Neural progenitor cell (in vitro differentiated cells): ENCODE measurements around the gene TCOF1. TPM values are rescaled to one million over a fixed set of nuclear protein-coding genes. Genes with fewer than 3 reads are reported as not detected.

ENCODE experiments used
- DNase-seq: peaks from one replicate; pipeline ENCODE4 v3.0.0-alpha.2; 2016; ENCODE audit warnings: low spot score
- H2AFZ ChIP-seq: fragments of 200-600 bp; sonication (generic); replicated peaks from 2 replicates; pipeline ENCODE4 v1.6.1; 2016; ENCODE audit warnings: antibody characterized with exemption
- H3F3A ChIP-seq: fragments of 200-600 bp; sonication (generic); 2 replicates; pipeline ENCODE4 v1.6.1; 2016; ENCODE audit warnings: antibody characterized with exemption, low read depth
- H3K27ac ChIP-seq: fragments of 200-600 bp; sonication (generic); 2 replicates; pipeline ENCODE4 v1.5.1; 2016; ENCODE audit warnings: mild to moderate bottlenecking
- H3K27me3 ChIP-seq: fragments of 200-600 bp; sonication (generic); 2 replicates; pipeline ENCODE4 v1.6.1; 2016; ENCODE audit warnings: mild to moderate bottlenecking, moderate library complexity
- H3K36me3 ChIP-seq: fragments of 200-600 bp; sonication (generic); 2 replicates; pipeline ENCODE4 v1.5.1; 2016
- H3K4me1 ChIP-seq: fragments of 200-600 bp; sonication (generic); 2 replicates; pipeline ENCODE4 v1.6.1; 2016; ENCODE audit warnings: mixed run types
- H3K4me2 ChIP-seq: fragments of 200-600 bp; sonication (generic); 2 replicates; pipeline ENCODE4 v1.6.1; 2016
- H3K4me3 ChIP-seq: fragments of 200-600 bp; sonication (generic); 2 replicates; pipeline ENCODE4 v1.5.1; 2016
- H3K79me2 ChIP-seq: fragments of 200-600 bp; sonication (generic); 2 replicates; pipeline ENCODE4 v1.6.1; 2016; ENCODE audit warnings: low read depth
- H3K9ac ChIP-seq: fragments of 200-600 bp; sonication (generic); 2 replicates; pipeline ENCODE4 v1.6.1; 2016
- H3K9me3 ChIP-seq: fragments of 200-600 bp; sonication (generic); 2 replicates; pipeline ENCODE4 v1.5.1; 2016; ENCODE audit warnings: low read depth
- H4K20me1 ChIP-seq: fragments of 200-600 bp; sonication (generic); 2 replicates; pipeline ENCODE4 v1.6.1; 2016; ENCODE audit warnings: low read depth
- H3K27ac Mint-ChIP-seq: 3 replicates; pipeline ENCODE4 v1.8.0; 2021; ENCODE audit warnings: mixed read lengths
- H3K27me3 Mint-ChIP-seq: 2 replicates; pipeline ENCODE4 v1.8.0; 2022; ENCODE audit warnings: low read depth, mild to moderate bottlenecking, inconsistent platforms, moderate library complexity, mixed read lengths; ENCODE audit not compliant: insufficient read depth
- H3K36me3 Mint-ChIP-seq: 3 replicates; pipeline ENCODE4 v1.8.0; 2021; ENCODE audit warnings: mixed read lengths
- H3K4me1 Mint-ChIP-seq: 3 replicates; pipeline ENCODE4 v1.8.0; 2021; ENCODE audit warnings: mixed read lengths
- H3K4me3 Mint-ChIP-seq: 3 replicates; pipeline ENCODE4 v1.8.0; 2021; ENCODE audit warnings: mild to moderate bottlenecking, moderate library complexity, mixed read lengths
- H3K9me3 Mint-ChIP-seq: 3 replicates; pipeline ENCODE4 v1.8.0; 2020; ENCODE audit warnings: mixed read lengths
- EZH2 ChIP-seq: fragments of 200-600 bp; sonication (generic); IDR thresholded peaks from 2 replicates; pipeline ENCODE4 v1.6.1; 2017; ENCODE audit warnings: antibody characterized with exemption, mild to moderate bottlenecking, moderate library complexity
- EZH2phosphoT487 ChIP-seq: fragments of 200-600 bp; sonication (generic); IDR thresholded peaks from 2 replicates; pipeline ENCODE4 v1.6.1; 2017; ENCODE audit warnings: antibody characterized with exemption
- total RNA-seq: library from RNA; depleted of rRNA; stranded (reverse); fragments of >200 nt; gene quantifications from 2 replicates; pipeline ENCODE4 v1.2.3, GENCODE V29; 2015; ENCODE audit warnings: low replicate concordance
- TF ChIP-seq, protein P1 (sequence below): fragments of 200-600 bp; sonication (generic); IDR thresholded peaks from 2 replicates; pipeline ENCODE4 v1.5.1; 2017; ENCODE audit warnings: antibody characterized with exemption, mild to moderate bottlenecking

Gene TCOF1
- total RNA-seq, 1 donor from 2014 or later = 37.9 TPM

DNA sequence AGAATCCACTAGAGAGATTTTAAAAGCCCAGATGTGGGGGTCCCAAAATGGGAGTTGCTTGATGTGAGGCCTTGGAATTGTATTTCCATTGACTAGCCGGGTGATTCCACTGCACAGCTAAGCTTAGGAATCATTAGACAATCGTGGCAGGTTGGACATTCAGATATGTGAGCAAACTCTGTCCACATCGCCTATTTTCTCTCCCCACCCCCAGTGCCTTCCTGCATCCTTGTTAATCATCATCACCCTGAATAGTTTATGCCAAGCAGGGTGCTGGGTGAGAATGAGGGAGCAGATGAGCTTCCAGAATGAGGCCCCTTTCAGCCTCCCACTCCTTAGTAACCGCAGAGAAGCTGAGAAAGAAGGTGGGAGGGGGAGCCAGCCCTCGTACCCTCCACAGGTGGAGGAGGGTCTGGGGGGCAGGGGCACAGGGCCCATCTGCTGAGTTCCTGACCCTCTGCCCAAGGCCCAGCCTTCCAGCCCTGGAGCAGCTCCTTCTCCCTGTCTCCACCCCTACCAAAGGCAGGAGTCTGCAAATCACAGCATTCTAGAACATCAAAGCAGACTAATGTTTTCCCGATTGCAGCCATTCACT lies 7.7 kb upstream of the TCOF1 start:
- Histone ChIP-seq H3K79me2 (no peaks in the 10 kb centered on the region), H4K20me1 (no peaks in the 10 kb centered on the region), H3K27ac (no peak overlapping the region), H2AFZ (no peak overlapping the region), H3K4me2 (no peak overlapping the region), H3K4me1 (peaks cover 5% of the 10 kb centered on the region), H3K9me3 (no peaks in the 10 kb centered on the region), H3K36me3 (no peaks in the 10 kb centered on the region), H3K9ac (no peak overlapping the region), H3F3A (no peaks in the 10 kb centered on the region), H3K27me3 (peaks cover 4% of the 10 kb centered on the region), H3K4me3 (no peak overlapping the region)
- no peak overlapping the region for H3K27ac Mint-ChIP-seq
- H3K4me3 Mint-ChIP-seq = no peak overlapping the region
- no peaks in the 10 kb centered on the region for H3K36me3 Mint-ChIP-seq
- TF ChIP-seq EZH2 (no peak), EZH2phosphoT487 (no peak)
- TF ChIP-seq, protein P1, sequence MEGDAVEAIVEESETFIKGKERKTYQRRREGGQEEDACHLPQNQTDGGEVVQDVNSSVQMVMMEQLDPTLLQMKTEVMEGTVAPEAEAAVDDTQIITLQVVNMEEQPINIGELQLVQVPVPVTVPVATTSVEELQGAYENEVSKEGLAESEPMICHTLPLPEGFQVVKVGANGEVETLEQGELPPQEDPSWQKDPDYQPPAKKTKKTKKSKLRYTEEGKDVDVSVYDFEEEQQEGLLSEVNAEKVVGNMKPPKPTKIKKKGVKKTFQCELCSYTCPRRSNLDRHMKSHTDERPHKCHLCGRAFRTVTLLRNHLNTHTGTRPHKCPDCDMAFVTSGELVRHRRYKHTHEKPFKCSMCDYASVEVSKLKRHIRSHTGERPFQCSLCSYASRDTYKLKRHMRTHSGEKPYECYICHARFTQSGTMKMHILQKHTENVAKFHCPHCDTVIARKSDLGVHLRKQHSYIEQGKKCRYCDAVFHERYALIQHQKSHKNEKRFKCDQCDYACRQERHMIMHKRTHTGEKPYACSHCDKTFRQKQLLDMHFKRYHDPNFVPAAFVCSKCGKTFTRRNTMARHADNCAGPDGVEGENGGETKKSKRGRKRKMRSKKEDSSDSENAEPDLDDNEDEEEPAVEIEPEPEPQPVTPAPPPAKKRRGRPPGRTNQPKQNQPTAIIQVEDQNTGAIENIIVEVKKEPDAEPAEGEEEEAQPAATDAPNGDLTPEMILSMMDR = no peak
- peaks cover 50% of the 10 kb centered on the region for H3K4me1 Mint-ChIP-seq
- no peak for DNase-seq
- H3K27me3 Mint-ChIP-seq = peaks cover 5% of the 10 kb centered on the region
- no peaks in the 10 kb centered on the region for H3K9me3 Mint-ChIP-seq

DNA sequence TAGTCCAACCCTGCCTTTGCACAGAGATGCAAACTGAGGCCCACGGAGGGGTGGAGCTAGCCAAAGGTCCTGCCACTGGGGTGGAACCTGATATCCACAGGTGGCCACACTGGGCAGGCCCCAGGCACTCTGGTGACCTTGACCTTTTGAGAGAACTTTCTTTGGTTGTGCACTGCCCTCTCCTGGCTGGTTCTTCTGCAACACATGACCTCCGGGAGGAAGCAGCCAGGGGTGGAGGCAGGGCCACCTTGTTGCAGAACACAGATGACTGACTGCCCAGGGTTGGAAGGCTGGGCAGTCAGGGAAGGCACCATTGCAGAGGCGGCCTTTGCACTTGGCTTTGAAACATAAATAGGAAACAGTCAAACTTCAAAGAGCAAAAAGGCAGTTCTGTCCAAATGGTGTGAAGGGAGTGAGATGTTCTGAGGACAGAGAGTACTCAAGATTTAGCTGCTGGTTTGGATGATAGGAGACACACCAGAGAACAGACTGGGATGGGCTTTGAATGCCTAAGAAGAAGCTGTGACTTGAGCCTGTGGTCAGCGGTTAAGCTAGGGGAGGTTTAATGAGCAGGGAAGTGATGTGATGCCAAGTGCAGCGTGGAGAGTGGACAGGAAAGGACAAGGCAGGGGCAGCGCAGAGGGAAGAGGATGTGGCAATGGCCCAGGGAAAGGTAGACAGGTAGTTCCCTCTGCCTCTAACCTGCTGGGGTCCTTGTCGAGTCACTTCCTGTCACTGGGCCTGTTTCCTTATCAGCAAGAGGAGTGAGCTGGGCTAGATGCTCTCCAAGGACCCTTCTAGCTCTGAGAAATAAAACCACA lies 6.8 kb upstream of the TCOF1 start:
- H4K20me1 ChIP-seq = no peaks in the 10 kb centered on the region
- no peaks in the 10 kb centered on the region for H3K9me3 ChIP-seq
- H3K4me1 Mint-ChIP-seq = peaks cover 47% of the 10 kb centered on the region
- H3K27ac Mint-ChIP-seq = peak overlapping the region; percentile 42
- no peak overlapping the region for H3K4me3 Mint-ChIP-seq
- H3K9me3 Mint-ChIP-seq = no peaks in the 10 kb centered on the region
- no peak overlapping the region for H3K4me2 ChIP-seq
- H3K27me3 ChIP-seq = peaks cover 4% of the 10 kb centered on the region
- no peak overlapping the region for H3K4me3 ChIP-seq
- peaks cover 5% of the 10 kb centered on the region for H3K27me3 Mint-ChIP-seq
- H3K36me3 ChIP-seq = no peaks in the 10 kb centered on the region
- no peaks in the 10 kb centered on the region for H3K36me3 Mint-ChIP-seq
- DNase-seq = peak; percentile 73
- H3K27ac ChIP-seq = no peak overlapping the region
- no peak overlapping the region for H3K9ac ChIP-seq
- TF ChIP-seq EZH2phosphoT487 = no peak
- TF ChIP-seq, protein P1 = peak; percentile 74
- TF ChIP-seq EZH2 = no peak
- no peaks in the 10 kb centered on the region for H3F3A ChIP-seq
- H3K79me2 ChIP-seq = no peaks in the 10 kb centered on the region
- H2AFZ ChIP-seq = no peak overlapping the region
- H3K4me1 ChIP-seq = peaks cover 2% of the 10 kb centered on the region

DNA sequence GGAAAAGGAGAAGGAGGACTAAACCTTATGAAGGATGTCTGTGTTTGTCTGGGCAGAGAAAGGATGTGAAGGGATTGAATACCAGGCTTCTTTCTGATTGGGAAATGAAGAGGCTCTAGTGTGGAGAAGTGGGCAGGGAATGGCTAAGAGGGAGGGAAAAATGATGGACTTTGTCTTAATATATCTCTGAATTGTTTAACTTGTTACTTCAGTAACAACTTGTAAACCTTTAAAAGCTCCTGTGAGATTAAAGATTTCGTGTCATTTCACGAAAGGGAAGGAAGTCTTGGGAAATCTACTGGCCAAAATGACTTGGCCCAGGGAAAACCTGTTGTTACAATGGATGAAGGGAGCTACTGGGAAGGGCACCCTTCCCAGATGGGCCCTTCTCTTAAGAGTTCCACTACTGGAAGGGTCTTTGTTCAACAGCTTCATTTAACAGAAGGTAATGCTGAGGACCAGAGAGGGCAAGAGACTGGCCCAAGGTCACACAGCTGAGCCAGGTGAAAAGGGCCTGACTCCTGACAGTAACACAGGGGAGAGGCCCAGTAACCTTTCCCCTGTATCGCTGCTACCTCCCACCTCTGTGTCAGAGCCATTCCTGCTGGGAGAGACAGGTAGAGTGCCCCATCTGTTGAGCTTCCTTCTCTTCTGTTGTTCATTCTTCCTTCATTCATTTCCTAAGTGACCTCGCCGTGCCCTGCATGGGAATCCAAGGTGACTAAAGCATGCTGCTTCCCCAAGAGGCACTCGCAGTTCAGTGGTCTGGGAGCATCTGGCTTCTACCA lies 5.1 kb upstream of the TCOF1 start:
- H3F3A ChIP-seq = no peaks in the 10 kb centered on the region
- H3K4me2 ChIP-seq = no peak overlapping the region
- DNase-seq = no peak
- no peak overlapping the region for H3K4me3 ChIP-seq
- H2AFZ ChIP-seq = no peak overlapping the region
- no peaks in the 10 kb centered on the region for H3K9me3 ChIP-seq
- H3K79me2 ChIP-seq = no peaks in the 10 kb centered on the region
- peaks cover 5% of the 10 kb centered on the region for H3K4me1 ChIP-seq
- TF ChIP-seq EZH2 (no peak), EZH2phosphoT487 (no peak)
- TF ChIP-seq, protein P1 = no peak
- H3K9ac ChIP-seq = no peak overlapping the region
- no peaks in the 10 kb centered on the region for H4K20me1 ChIP-seq
- H3K4me3 Mint-ChIP-seq = peak overlapping the region; percentile 23
- no peaks in the 10 kb centered on the region for H3K9me3 Mint-ChIP-seq
- peaks cover 36% of the 10 kb centered on the region for H3K4me1 Mint-ChIP-seq
- no peaks in the 10 kb centered on the region for H3K36me3 Mint-ChIP-seq
- H3K27me3 ChIP-seq = peaks cover 4% of the 10 kb centered on the region
- no peaks in the 10 kb centered on the region for H3K36me3 ChIP-seq
- H3K27ac ChIP-seq = no peak overlapping the region
- peak overlapping the region; percentile 11 for H3K27ac Mint-ChIP-seq
- peaks cover 6% of the 10 kb centered on the region for H3K27me3 Mint-ChIP-seq
